ENCODE data around the gene TRIP13.

Gene TRIP13

DNA sequence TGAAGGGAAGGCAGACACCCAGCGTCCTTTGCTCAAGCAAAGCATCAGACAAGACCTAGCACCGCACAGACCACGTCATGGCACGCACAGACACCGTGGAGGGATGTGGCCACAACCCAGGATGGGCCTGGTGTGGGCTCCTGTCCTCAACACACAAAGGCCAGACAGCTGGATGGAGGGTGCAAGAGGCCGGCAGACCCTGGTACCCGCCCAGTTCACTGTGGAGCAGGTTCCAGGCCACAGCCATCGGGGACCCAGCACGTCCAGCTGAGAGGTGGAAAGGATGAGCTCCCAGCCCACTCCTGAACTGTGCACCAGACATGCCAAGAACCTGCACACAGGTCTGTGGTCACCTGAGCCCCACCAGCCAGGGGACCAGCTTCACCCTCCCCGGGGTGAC lies 26.9 kb upstream of the TRIP13 start:
- H3K4me3 ChIP-seq (ENCODE audit: low read depth, low read length): no peak overlapping the region
- TF ChIP-seq, protein P1, sequence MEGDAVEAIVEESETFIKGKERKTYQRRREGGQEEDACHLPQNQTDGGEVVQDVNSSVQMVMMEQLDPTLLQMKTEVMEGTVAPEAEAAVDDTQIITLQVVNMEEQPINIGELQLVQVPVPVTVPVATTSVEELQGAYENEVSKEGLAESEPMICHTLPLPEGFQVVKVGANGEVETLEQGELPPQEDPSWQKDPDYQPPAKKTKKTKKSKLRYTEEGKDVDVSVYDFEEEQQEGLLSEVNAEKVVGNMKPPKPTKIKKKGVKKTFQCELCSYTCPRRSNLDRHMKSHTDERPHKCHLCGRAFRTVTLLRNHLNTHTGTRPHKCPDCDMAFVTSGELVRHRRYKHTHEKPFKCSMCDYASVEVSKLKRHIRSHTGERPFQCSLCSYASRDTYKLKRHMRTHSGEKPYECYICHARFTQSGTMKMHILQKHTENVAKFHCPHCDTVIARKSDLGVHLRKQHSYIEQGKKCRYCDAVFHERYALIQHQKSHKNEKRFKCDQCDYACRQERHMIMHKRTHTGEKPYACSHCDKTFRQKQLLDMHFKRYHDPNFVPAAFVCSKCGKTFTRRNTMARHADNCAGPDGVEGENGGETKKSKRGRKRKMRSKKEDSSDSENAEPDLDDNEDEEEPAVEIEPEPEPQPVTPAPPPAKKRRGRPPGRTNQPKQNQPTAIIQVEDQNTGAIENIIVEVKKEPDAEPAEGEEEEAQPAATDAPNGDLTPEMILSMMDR (IDR thresholded peaks at IDR 0.05; ENCODE audit: low read depth, low read length): no peak

DNA sequence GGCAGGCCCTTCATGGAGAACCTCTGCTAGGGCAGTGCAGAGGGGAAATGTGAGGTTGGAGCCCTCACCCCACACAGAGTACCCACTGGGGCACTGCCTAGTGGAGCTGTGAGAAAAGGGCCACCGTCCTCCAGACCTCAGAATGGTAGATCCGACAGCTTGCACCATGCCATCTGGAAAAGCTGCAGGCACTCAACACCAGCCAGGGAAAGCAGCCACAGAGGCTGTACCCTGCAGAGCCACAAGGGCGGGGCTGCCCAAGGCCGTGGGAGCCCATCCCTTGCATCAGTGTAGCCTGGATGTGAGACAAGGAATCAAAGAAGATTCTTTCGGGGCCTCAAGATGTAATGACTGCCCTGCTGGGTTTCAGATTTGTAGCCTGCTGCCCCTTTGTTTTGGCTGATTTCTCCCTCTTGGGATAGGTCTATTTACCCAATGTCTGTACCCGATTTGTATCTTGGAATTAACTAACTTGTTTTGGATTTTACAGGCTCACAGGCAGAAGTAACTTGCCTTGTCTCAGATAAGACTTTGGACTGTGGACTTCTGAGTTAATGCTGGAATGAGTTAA lies 25.3 kb upstream of the TRIP13 start:
- no peak overlapping the region for H3K4me3 ChIP-seq (ENCODE audit: low read depth, low read length)
- TF ChIP-seq, protein P1 (IDR thresholded peaks at IDR 0.05; ENCODE audit: low read depth, low read length): no peak

DNA sequence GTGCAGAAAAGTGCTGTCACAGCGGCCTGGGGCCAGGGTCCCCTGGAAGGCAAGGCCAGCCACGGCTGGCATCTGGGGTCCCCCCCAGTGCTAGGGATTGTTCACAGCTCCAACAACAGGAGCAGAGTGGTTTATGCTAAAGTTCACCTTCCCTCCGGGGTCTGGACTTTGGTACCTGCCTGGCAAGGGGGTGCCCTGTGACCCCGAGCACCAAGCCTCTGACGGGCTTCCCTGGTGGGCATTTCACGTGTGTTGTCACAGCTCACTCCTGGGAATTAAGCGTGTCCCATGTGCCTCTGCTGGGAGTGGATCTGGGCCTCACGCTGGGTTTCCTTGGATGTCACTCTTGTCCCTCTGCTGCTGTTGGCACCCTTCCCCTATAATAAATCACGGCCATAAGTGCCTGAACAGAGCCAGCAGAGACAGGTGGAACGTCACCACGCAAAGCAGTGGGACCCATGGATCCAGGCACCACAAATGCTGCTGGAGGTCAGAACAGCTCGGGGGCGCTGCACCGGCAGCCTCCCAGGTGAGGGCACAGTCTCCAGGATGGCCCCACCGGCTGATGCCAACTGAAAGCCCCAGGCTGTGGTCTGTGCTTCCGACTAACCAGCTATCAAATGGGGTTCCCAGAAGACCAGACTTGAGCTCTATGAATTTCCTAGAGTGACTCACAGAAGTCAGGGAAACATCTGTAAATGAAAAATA lies 24.1 kb upstream of the TRIP13 start:
- TF ChIP-seq, protein P1 (IDR thresholded peaks at IDR 0.05; ENCODE audit: low read depth, low read length): no peak
- no peak overlapping the region for H3K4me3 ChIP-seq (ENCODE audit: low read depth, low read length)

DNA sequence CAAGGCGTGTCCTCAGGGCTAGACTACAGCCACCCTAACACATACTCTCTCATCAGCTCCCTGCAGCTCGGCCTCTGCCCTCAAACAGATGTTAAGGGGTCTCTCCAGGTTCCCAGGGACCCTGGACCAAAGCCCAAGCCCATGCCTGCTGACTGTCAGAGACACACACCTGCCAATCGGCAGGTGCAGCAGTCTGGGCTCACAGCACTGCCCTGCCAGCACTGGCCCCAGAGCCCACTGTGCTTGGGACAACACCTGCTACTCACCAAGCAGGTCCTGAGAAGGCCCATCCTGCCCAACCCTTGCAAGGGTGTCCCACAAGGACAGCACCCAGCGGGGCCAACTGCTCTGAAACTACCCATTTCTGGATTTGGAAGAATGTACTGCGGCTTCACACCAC lies 21.7 kb upstream of the TRIP13 start:
- TF ChIP-seq, protein P1 (IDR thresholded peaks at IDR 0.05; ENCODE audit: low read depth, low read length): no peak
- H3K4me3 ChIP-seq (ENCODE audit: low read depth, low read length): no peak overlapping the region

DNA sequence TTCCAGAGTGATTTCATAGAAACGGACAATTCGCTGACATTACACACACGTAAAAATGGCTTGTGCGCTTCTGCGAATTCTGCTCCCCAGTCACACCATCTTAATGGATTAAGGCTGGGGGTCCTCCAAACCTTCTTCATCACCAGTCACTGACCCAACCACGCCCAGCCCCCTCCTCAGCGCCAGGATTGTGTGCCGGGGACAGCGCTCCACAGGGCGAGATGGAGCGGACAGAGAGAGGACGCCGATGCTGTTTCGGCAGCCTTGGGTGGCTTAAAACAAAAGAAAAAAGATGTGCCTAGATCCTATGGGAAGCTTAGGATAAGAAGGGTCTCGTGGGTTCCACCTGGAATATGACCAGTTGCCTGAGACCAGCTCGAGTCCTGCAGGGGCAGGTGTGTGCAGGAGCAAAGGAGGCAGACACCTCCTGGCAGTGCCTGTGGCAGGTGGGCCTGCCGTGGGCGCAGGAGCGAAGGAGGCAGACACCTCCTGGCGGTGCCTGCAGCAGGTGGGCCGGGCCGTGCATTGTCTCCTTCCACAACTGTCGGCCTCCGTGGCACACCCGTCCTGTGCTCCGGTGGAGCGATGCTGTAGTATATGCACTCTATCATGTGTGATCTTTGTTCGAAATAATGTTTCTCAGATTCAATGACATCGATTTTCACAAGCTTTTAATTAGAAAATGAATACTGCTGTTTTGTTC lies 20.9 kb upstream of the TRIP13 start:
- TF ChIP-seq, protein P1 (IDR thresholded peaks at IDR 0.05; ENCODE audit: low read depth, low read length): no peak

DNA sequence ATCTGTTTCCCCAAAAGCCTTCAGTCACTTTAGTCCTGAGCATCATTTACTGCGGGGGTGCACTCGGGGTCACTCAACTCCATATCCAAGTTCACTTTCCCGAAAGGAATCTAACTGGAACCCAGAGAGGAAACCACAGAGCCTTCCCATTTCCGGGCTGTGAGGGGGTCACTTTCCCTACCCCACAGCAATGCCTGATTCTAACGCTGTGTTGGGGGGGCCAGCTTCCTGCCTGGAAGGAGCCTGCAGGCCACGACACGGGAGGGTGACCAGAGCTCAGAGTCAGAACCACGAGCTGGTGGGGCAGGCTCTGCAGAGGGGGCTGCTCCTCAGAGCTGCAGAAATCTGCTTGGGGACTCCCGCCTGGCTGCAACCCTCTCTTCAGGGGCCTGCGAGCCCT lies 20.4 kb upstream of the TRIP13 start:
- H3K4me3 ChIP-seq (ENCODE audit: low read depth, low read length): no peak overlapping the region
- TF ChIP-seq, protein P1 (IDR thresholded peaks at IDR 0.05; ENCODE audit: low read depth, low read length): no peak

More for the DNA sequence above, 20.9 kb upstream of the TRIP13 start:
- H3K4me3 ChIP-seq (ENCODE audit: low read depth, low read length): no peak overlapping the region

DNA sequence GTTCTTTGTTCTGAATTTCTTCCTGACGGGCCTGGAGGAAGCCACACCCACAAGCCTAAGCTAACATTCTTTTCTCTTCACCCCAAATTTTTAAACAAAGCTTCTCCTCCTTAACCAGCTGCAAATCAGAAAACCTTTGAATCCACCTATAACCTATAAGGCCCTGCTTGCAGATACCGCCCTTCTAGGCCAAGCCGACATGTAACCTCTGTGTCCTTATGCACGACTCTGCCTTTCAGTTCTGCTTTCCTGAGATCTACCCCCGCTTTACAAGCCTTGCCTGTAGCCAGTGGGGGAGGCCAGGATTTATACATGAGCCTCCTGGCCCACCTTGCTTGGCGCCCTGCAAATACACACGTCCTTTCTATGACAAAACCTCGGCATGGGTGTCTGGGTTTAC lies 19.4 kb upstream of the TRIP13 start:
- TF ChIP-seq, protein P1 (IDR thresholded peaks at IDR 0.05; ENCODE audit: low read depth, low read length): no peak

More for the DNA sequence above, 19.4 kb upstream of the TRIP13 start:
- H3K4me3 ChIP-seq (ENCODE audit: low read depth, low read length): no peak overlapping the region

Measured in WI38 (cell line).